Loucy (cell line): Measurements from ENCODE around the gene DLX1.

Experiments
- EZH2phosphoT487 ChIP-seq: fragments of 200-600 bp; IDR thresholded peaks from 2 replicates; pipeline ENCODE4 v1.6.1; 2018; ENCODE audit warnings: antibody characterized with exemption, mild to moderate bottlenecking, moderate library complexity, borderline replicate concordance
- TF ChIP-seq, protein P1 (sequence below): fragments of 200-600 bp; sonication (generic); conservative IDR thresholded peaks from 2 replicates; pipeline ENCODE4 v1.5.1; 2014; ENCODE audit warnings: mild to moderate bottlenecking, antibody characterized with exemption, low read length

GRCh38 chr2:172039011-172039704, 46.1 kb upstream of the DLX1 start:
- TF ChIP-seq, protein P1, sequence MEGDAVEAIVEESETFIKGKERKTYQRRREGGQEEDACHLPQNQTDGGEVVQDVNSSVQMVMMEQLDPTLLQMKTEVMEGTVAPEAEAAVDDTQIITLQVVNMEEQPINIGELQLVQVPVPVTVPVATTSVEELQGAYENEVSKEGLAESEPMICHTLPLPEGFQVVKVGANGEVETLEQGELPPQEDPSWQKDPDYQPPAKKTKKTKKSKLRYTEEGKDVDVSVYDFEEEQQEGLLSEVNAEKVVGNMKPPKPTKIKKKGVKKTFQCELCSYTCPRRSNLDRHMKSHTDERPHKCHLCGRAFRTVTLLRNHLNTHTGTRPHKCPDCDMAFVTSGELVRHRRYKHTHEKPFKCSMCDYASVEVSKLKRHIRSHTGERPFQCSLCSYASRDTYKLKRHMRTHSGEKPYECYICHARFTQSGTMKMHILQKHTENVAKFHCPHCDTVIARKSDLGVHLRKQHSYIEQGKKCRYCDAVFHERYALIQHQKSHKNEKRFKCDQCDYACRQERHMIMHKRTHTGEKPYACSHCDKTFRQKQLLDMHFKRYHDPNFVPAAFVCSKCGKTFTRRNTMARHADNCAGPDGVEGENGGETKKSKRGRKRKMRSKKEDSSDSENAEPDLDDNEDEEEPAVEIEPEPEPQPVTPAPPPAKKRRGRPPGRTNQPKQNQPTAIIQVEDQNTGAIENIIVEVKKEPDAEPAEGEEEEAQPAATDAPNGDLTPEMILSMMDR = no peak
- no peak for TF ChIP-seq EZH2phosphoT487
